GM19468 (cell line): ENCODE results near the gene RFK.
A peak's percentile ranks its signal among the peaks of the same experiment; 100 is the strongest.
"Not testable (repeated sequence)": the region's sequence is repeated elsewhere in the genome, so short reads cannot be mapped to it uniquely, and the experiment has no call there.

ENCODE experiments used
- ATAC-seq: cut with Tn5 transposase; IDR thresholded peaks from one replicate; pipeline ENCODE4 v1.9.1; 2021; ENCODE audit warnings: mild to moderate bottlenecking, moderate library complexity, moderate number of reproducible peaks; ENCODE audit not compliant: unreplicated experiment; ENCODE audit errors: extremely low read depth

The RFK gene

GRCh38 chr9:76394195-76394959, at the start of gene RFK:
Gene RFK (minus strand): TSS chr9:76394426. CDS start chr9:76394171, 255 bp downstream.
- peak; percentile 73 for ATAC-seq

- ATAC-seq, result no peak
These were observed 49.7 kb upstream of the RFK start for GRCh38 chr9:76443887-76444286.

GRCh38 chr9:76441551-76442322, 47.5 kb upstream of the RFK start:
- peak; percentile 28 for ATAC-seq

GRCh38 chr9:76438841-76439588, 44.8 kb upstream of the RFK start:
- peak; percentile 35 for ATAC-seq

GRCh38 chr9:76437017-76437699, 42.9 kb upstream of the RFK start:
- not testable (repeated sequence) for ATAC-seq

- ATAC-seq, result not testable (repeated sequence)
These were observed 40.7 kb upstream of the RFK start for GRCh38 chr9:76434897-76435296.

- no peak for ATAC-seq
These were observed 39.6 kb upstream of the RFK start for GRCh38 chr9:76433836-76434235.

- no peak for ATAC-seq
These were observed 39.2 kb upstream of the RFK start for GRCh38 chr9:76433406-76433805.

GRCh38 chr9:76431601-76432000, 37.4 kb upstream of the RFK start:
- ATAC-seq, result no peak

- no peak for ATAC-seq
These were observed 32.7 kb upstream of the RFK start for GRCh38 chr9:76426807-76427419.

- ATAC-seq, result no peak
These were observed 31.6 kb upstream of the RFK start for GRCh38 chr9:76425677-76426453.

- ATAC-seq, result no peak
These were observed 30.3 kb upstream of the RFK start for GRCh38 chr9:76424491-76424890.

- no peak for ATAC-seq
These were observed 29.3 kb upstream of the RFK start for GRCh38 chr9:76423216-76424177.

GRCh38 chr9:76419782-76420380, 25.7 kb upstream of the RFK start:
- ATAC-seq, result no peak

- ATAC-seq, result no peak
These were observed 23.2 kb upstream of the RFK start for GRCh38 chr9:76417394-76417793.

GRCh38 chr9:76415731-76416130, 21.5 kb upstream of the RFK start:
- no peak for ATAC-seq

- ATAC-seq, result no peak
These were observed 20.9 kb upstream of the RFK start for GRCh38 chr9:76415154-76415553.

- ATAC-seq, result peak; percentile 81
These were observed 20.4 kb upstream of the RFK start for GRCh38 chr9:76414661-76415060.
